ENCODE results near the gene C21orf58. TPM values are rescaled to one million over a fixed set of nuclear protein-coding genes. Genes with fewer than 3 reads are reported as not detected.

The C21orf58 gene
- total RNA-seq, 1 experiment from 2014 or later = 12.7 TPM

DNA sequence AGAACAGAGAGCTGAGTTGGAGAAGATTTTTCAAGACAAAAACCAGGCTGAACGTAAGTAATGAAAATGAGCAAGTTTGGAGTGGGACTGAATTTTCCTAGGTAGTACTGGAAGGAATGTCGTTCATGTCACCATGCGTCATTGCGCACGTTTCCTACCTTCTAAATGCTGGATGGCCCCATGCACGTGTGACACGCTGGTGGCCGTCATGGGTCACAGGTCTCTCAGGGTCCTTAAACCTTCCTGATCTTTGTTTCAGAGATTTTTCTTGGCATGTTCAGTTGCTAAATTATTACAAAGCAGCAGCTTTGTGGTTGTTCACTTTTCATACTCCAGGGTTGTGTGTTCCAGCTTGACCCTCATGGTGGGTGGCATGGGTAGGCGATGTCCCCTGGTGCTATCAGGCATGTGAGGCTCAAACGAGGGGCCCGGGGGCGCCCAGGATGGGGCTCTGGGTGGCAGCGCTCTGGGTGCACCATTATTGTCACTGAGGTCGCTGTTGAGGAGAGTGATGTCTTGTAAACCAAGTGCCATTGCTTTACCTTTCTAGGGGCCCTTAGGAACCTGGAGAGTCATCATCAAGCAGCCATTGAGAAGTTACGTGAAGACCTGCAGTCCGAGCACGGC is 25.6 kb upstream of the C21orf58 start:
- DNase-seq (ENCODE audit: low read depth, low spot score) (no peak), ATAC-seq (no peak)
- Histone ChIP-seq H3K27me3 (ENCODE audit: control insufficient read depth, insufficient read depth, low read length) (no peaks in the 10 kb centered on the region), H3K4me1 (ENCODE audit: control insufficient read depth, insufficient read depth, low read length) (no peaks in the 10 kb centered on the region), H3K36me3 (ENCODE audit: control insufficient read depth, insufficient read depth, low read length) (peaks cover 10% of the 10 kb centered on the region; the same call in 1 of the 2 replicates), H3K4me3 (ENCODE audit: low read depth in 2 of 2, low read length in 2 of 2) (no peak overlapping the region), H3K27ac (ENCODE audit: low read length) (no peak overlapping the region), H3K9me3 (ENCODE audit: control insufficient read depth, insufficient read depth, low read depth, low read length) (no peaks in the 10 kb centered on the region)
- ChIA-PET CTCF (no interaction called here), POLR2A (no interaction called here)
- in situ Hi-C loops (cut with HindIII; ENCODE audit: low pct_unique_long_range_greater_than_20kb, low sequenced_read_pairs) = no loop called here
- intact Hi-C loops (cut with micrococcal nuclease; ENCODE audit: unreplicated experiment) = no loop called here
- BruUV-seq (replicated peaks) = TSS peak; percentile 61
- TF ChIP-seq TCF7L2 (IDR thresholded peaks at IDR 0.05; ENCODE audit: low read depth, low read length) = no peak
- TF ChIP-seq, protein P1, sequence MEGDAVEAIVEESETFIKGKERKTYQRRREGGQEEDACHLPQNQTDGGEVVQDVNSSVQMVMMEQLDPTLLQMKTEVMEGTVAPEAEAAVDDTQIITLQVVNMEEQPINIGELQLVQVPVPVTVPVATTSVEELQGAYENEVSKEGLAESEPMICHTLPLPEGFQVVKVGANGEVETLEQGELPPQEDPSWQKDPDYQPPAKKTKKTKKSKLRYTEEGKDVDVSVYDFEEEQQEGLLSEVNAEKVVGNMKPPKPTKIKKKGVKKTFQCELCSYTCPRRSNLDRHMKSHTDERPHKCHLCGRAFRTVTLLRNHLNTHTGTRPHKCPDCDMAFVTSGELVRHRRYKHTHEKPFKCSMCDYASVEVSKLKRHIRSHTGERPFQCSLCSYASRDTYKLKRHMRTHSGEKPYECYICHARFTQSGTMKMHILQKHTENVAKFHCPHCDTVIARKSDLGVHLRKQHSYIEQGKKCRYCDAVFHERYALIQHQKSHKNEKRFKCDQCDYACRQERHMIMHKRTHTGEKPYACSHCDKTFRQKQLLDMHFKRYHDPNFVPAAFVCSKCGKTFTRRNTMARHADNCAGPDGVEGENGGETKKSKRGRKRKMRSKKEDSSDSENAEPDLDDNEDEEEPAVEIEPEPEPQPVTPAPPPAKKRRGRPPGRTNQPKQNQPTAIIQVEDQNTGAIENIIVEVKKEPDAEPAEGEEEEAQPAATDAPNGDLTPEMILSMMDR (IDR thresholded peaks at IDR 0.05) = no peak
- TF ChIP-seq, protein P2, sequence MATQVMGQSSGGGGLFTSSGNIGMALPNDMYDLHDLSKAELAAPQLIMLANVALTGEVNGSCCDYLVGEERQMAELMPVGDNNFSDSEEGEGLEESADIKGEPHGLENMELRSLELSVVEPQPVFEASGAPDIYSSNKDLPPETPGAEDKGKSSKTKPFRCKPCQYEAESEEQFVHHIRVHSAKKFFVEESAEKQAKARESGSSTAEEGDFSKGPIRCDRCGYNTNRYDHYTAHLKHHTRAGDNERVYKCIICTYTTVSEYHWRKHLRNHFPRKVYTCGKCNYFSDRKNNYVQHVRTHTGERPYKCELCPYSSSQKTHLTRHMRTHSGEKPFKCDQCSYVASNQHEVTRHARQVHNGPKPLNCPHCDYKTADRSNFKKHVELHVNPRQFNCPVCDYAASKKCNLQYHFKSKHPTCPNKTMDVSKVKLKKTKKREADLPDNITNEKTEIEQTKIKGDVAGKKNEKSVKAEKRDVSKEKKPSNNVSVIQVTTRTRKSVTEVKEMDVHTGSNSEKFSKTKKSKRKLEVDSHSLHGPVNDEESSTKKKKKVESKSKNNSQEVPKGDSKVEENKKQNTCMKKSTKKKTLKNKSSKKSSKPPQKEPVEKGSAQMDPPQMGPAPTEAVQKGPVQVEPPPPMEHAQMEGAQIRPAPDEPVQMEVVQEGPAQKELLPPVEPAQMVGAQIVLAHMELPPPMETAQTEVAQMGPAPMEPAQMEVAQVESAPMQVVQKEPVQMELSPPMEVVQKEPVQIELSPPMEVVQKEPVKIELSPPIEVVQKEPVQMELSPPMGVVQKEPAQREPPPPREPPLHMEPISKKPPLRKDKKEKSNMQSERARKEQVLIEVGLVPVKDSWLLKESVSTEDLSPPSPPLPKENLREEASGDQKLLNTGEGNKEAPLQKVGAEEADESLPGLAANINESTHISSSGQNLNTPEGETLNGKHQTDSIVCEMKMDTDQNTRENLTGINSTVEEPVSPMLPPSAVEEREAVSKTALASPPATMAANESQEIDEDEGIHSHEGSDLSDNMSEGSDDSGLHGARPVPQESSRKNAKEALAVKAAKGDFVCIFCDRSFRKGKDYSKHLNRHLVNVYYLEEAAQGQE (IDR thresholded peaks at IDR 0.05; ENCODE audit: insufficient read depth in 1 of 2, low read depth in 2 of 2, low read length in 1 of 2) = no peak
- no peak for TF ChIP-seq POLR2AphosphoS5 (IDR thresholded peaks at IDR 0.05; ENCODE audit: low read depth, low read length)
- TF ChIP-seq SIN3A (IDR thresholded peaks at IDR 0.05; ENCODE audit: borderline replicate concordance, insufficient read depth, low read depth, low read length) = no peak

DNA sequence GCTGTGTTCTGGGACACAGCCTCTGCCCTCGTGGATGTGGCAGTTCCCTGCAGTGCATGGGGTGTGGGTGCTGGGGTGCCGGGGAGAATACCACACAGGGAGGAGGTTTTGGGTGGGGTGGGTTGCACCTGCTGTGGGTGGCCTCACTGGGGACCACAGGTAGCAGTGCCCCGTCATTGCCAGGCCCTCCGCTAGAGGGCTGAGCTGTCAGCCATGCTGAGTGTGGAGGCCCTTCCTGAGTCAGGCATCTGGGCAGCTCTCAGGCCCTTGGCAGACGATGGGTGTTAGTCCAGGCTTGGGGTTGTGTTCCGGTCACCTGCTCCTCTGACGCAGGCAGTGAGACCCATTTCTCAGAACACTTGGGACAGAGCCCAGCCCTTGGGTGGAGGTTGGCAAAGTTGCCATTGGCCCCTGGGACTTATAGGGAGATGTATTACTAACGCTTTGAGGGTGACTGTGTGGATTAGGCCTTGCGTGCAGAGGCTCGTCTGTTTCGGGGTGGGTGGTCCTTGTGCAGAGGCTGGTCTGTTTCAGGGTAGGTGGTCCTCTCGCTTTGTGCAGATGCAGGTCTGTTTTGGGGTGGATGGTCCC is 24.2 kb upstream of the C21orf58 start:
- H3K27me3 ChIP-seq (ENCODE audit: control insufficient read depth, insufficient read depth, low read length) = no peaks in the 10 kb centered on the region
- DNase-seq (ENCODE audit: low read depth, low spot score) = no peak
- ChIA-PET POLR2A (no interaction called here), CTCF (no interaction called here)
- no TSS peak for BruUV-seq (replicated peaks)
- H3K4me3 ChIP-seq (ENCODE audit: low read depth in 2 of 2, low read length in 2 of 2) = no peak overlapping the region
- in situ Hi-C loops (cut with HindIII; ENCODE audit: low pct_unique_long_range_greater_than_20kb, low sequenced_read_pairs) (no loop called here), intact Hi-C loops (cut with micrococcal nuclease; ENCODE audit: unreplicated experiment) (no loop called here)
- ATAC-seq = no peak; the same call in 1 of the 2 replicates
- peaks cover 10% of the 10 kb centered on the region; the same call in 1 of the 2 replicates for H3K36me3 ChIP-seq (ENCODE audit: control insufficient read depth, insufficient read depth, low read length)
- no peak overlapping the region for H3K27ac ChIP-seq (ENCODE audit: low read length)
- H3K9me3 ChIP-seq (ENCODE audit: control insufficient read depth, insufficient read depth, low read depth, low read length) = no peaks in the 10 kb centered on the region
- no peaks in the 10 kb centered on the region for H3K4me1 ChIP-seq (ENCODE audit: control insufficient read depth, insufficient read depth, low read length)
- TF ChIP-seq POLR2AphosphoS5 (IDR thresholded peaks at IDR 0.05; ENCODE audit: low read depth, low read length) (no peak), SIN3A (IDR thresholded peaks at IDR 0.05; ENCODE audit: borderline replicate concordance, insufficient read depth, low read depth, low read length) (no peak), TCF7L2 (IDR thresholded peaks at IDR 0.05; ENCODE audit: low read depth, low read length) (no peak)
- TF ChIP-seq, protein P1 (IDR thresholded peaks at IDR 0.05) = no peak
- TF ChIP-seq, protein P2 (IDR thresholded peaks at IDR 0.05; ENCODE audit: insufficient read depth in 1 of 2, low read depth in 2 of 2, low read length in 1 of 2) = no peak

Data from Panc1 (cell line).